ENCODE data around the gene TMEM272. TPM values are rescaled to one million over a fixed set of nuclear protein-coding genes. Genes with fewer than 3 reads are reported as not detected.
A peak's percentile ranks its signal among the peaks of the same experiment; 100 is the strongest.

TMEM272 gene
- total and polyA plus RNA-seq, 2 donors (not counting 1 experiment from before 2014, with no cell fraction given), result not detected

- ATAC-seq (ENCODE audit: low read depth) (no peak), DNase-seq (no peak)
- H3K79me2 ChIP-seq (ENCODE audit: control insufficient read depth, insufficient read depth, low read length), result no peaks in the 10 kb centered on the region
- intact Hi-C loops (cut with micrococcal nuclease), result no loop called here
- H3K27me3 ChIP-seq (replicated peaks in 1 of 4; ENCODE audit: control extremely low read depth in 1 of 4, control insufficient read depth in 3 of 4, insufficient read depth in 4 of 4, low read length in 3 of 4), result no peaks in the 10 kb centered on the region
- H3K9me3 Mint-ChIP-seq (ENCODE audit: insufficient read depth), result no peaks in the 10 kb centered on the region
- TF ChIP-seq EZH2 (IDR thresholded peaks at IDR 0.05; ENCODE audit: borderline replicate concordance, insufficient read depth, low read depth, low read length, poor library complexity, severe bottlenecking) (no peak), CTCF (IDR thresholded peaks at IDR 0.05) (no peak)
- peaks cover 0 to 10% of the 10 kb centered on the region in 2 donors for H3K4me1 ChIP-seq (ENCODE audit: control insufficient read depth in 2 of 2, insufficient read depth in 2 of 2, low read length in 2 of 2)
- no peaks in the 10 kb centered on the region for H3K9me3 ChIP-seq (ENCODE audit: control extremely low read depth in 1 of 3, control insufficient read depth in 2 of 3, insufficient read depth in 1 of 3, low read length in 2 of 3)
- no peak overlapping the region for H3K4me3 ChIP-seq (ENCODE audit: control extremely low read depth in 1 of 5, extremely low read depth in 1 of 5, insufficient read depth in 1 of 5, low read depth in 2 of 5, low read length in 4 of 5)
- no peak overlapping the region for H3K27ac Mint-ChIP-seq
- no peak overlapping the region for H3K27ac ChIP-seq (ENCODE audit: low read length in 2 of 2)
- ChIA-PET CTCF (interaction anchor here (0.7 to 1.8 kb wide), 2 partner anchors 12 to 337 kb away, joined by 3 to 4 read pairs; no protein-coding TSS in a partner anchor), POLR2A (interaction anchor here (0.7 kb wide), 1 partner anchor 307 kb away, joined by 3 read pairs; no protein-coding TSS in a partner anchor)
- H3K9ac ChIP-seq (ENCODE audit: low read length), result no peak overlapping the region
- H3K27me3 Mint-ChIP-seq, result no peaks in the 10 kb centered on the region
- H3K4me2 ChIP-seq (replicated peaks; ENCODE audit: low read depth, low read length, poor library complexity, severe bottlenecking), result peak overlapping the region; percentile 36
- WGBS (ENCODE audit: insufficient coverage), result 97% methylated on average over 15 of the region's 15 CpGs
- no peak overlapping the region for H2AFZ ChIP-seq (ENCODE audit: insufficient read depth, low read depth, low read length, poor library complexity, severe bottlenecking)
- no peak overlapping the region for H3K4me3 Mint-ChIP-seq
- H3K36me3 ChIP-seq (replicated peaks in 1 of 2; ENCODE audit: control extremely low read depth in 1 of 2, control insufficient read depth in 1 of 2, extremely low read depth in 1 of 2, insufficient read depth in 2 of 2, low read length in 1 of 2), result no peaks in the 10 kb centered on the region
- H4K20me1 ChIP-seq (ENCODE audit: control insufficient read depth, insufficient read depth, low read length, poor library complexity, severe bottlenecking), result no peaks in the 10 kb centered on the region
- peaks cover 11% of the 10 kb centered on the region for H3K4me1 Mint-ChIP-seq
Observed at GRCh38 chr13:51782026-51782710, 62.8 kb downstream of the TMEM272 start.
